Thymus (tissue), 11 donors: ENCODE data around the gene RSPH1. TPM values are rescaled to one million over a fixed set of nuclear protein-coding genes. Genes with fewer than 3 reads are reported as not detected.
A peak's percentile ranks its signal among the peaks of the same experiment; 100 is the strongest.

Source experiments
- DNase-seq, 9 donors: peaks; one replicate each; pipeline ENCODE4 v3.0.0-alpha.2; 2013; ENCODE audit warnings: low spot score in 9 of 9, low read depth in 6 of 9, missing footprints in 1 of 9
- H3K27ac ChIP-seq, 2 donors: one replicate each; pipeline ENCODE4 v1.5.1; 2013; ENCODE audit warnings: control low read depth in 1 of 2, low read depth in 1 of 2, low read length in 1 of 2, mild to moderate bottlenecking in 1 of 2, moderate library complexity in 1 of 2
- H3K27me3 ChIP-seq, 2 donors: one replicate each; pipeline ENCODE4 v1.5.1; 2013; ENCODE audit warnings: low read length in 1 of 2; ENCODE audit not compliant: control insufficient read depth in 2 of 2, insufficient read depth in 1 of 2
- H3K36me3 ChIP-seq, 2 donors: one replicate each; pipeline ENCODE4 v1.5.1; 2013; ENCODE audit warnings: low read length in 1 of 2, mild to moderate bottlenecking in 1 of 2, moderate library complexity in 1 of 2; ENCODE audit not compliant: control insufficient read depth in 2 of 2, insufficient read depth in 2 of 2
- H3K4me1 ChIP-seq, 2 donors: one replicate each; pipeline ENCODE4 v1.5.1; 2013; ENCODE audit warnings: low read length in 2 of 2; ENCODE audit not compliant: control insufficient read depth in 2 of 2, insufficient read depth in 2 of 2
- H3K4me3 ChIP-seq, 2 donors: one replicate each; pipeline ENCODE4 v1.5.1; 2013; ENCODE audit warnings: low read length in 2 of 2, control low read depth in 1 of 2, mild to moderate bottlenecking in 1 of 2
- H3K9me3 ChIP-seq, 2 donors: one replicate each; pipeline ENCODE4 v1.5.1; 2013; ENCODE audit warnings: low read length in 1 of 2, mild to moderate bottlenecking in 1 of 2; ENCODE audit not compliant: control insufficient read depth in 2 of 2, insufficient read depth in 1 of 2
- WGBS: extraction: QIAGEN DNeasy Blood & Tissue Kit; methylation state at CpG from one replicate; pipeline ENCODE4 v1.1.7; 2013; 5-methylcytosine and 5-hydroxymethylcytosine counted together
- polyA plus RNA-seq: library from polyadenylated mRNA; stranded (reverse); fragments of 200-250 nt; gene quantifications from one replicate; pipeline ENCODE4 v1.2.3, GENCODE V29; 2013
- total RNA-seq: library from RNA; stranded (reverse); fragments of 120-200 nt; gene quantifications from one replicate; pipeline ENCODE4 v1.2.4, GENCODE V29; 2013
- donor health status: healthy.

The RSPH1 gene
- total and polyA plus RNA-seq, 2 donors: 0.38 to 2.4 TPM

GRCh38 chr21:42427809-42428419, 68.1 kb downstream of the RSPH1 start:
- 96% methylated on average over 10 of the region's 10 CpGs for WGBS
- Histone ChIP-seq H3K27ac (no peak overlapping the region), H3K4me1 (peaks cover 38 to 44% of the 10 kb centered on the region in 2 donors), H3K9me3 (peaks cover 4 to 22% of the 10 kb centered on the region in 2 donors), H3K4me3 (no peak overlapping the region), H3K27me3 (no peaks in the 10 kb centered on the region), H3K36me3 (peaks cover 68 to 88% of the 10 kb centered on the region in 2 donors)
- no peak for DNase-seq

GRCh38 chr21:42426876-42427480, 69.0 kb downstream of the RSPH1 start:
- H3K9me3 ChIP-seq: peaks cover 0 to 18% of the 10 kb centered on the region in 2 donors
- H3K4me3 ChIP-seq: no peak overlapping the region
- DNase-seq: no peak
- WGBS: 98% methylated on average over 10 of the region's 10 CpGs
- no peak overlapping the region for H3K27ac ChIP-seq
- H3K4me1 ChIP-seq: peaks cover 46 to 52% of the 10 kb centered on the region in 2 donors
- H3K27me3 ChIP-seq: no peaks in the 10 kb centered on the region
- H3K36me3 ChIP-seq: peaks cover 61 to 88% of the 10 kb centered on the region in 2 donors

GRCh38 chr21:42426424-42426823, 69.6 kb downstream of the RSPH1 start:
- Histone ChIP-seq H3K4me3 (no peak overlapping the region), H3K9me3 (peaks cover 0 to 15% of the 10 kb centered on the region in 2 donors), H3K27me3 (no peaks in the 10 kb centered on the region), H3K4me1 (peaks cover 47 to 55% of the 10 kb centered on the region in 2 donors), H3K36me3 (peaks cover 56 to 86% of the 10 kb centered on the region in 2 donors), H3K27ac (no peak overlapping the region)
- WGBS: 89% methylated on average over 7 of the region's 7 CpGs
- DNase-seq: no peak

- Histone ChIP-seq H3K36me3 (peaks cover 51 to 86% of the 10 kb centered on the region in 2 donors), H3K9me3 (peaks cover 0 to 12% of the 10 kb centered on the region in 2 donors), H3K27ac (peak overlapping the region; percentile 96), H3K27me3 (no peaks in the 10 kb centered on the region), H3K4me3 (no peak overlapping the region), H3K4me1 (peaks cover 55 to 64% of the 10 kb centered on the region in 2 donors)
- WGBS: 22% methylated on average over 4 of the region's 4 CpGs
- peak in 1 of 9 donors; percentile 43 for DNase-seq
Measured at GRCh38 chr21:42425591-42425990, 70.4 kb downstream of the RSPH1 start.

GRCh38 chr21:42424914-42425541, 71.0 kb downstream of the RSPH1 start:
- Histone ChIP-seq H3K4me3 (peak overlapping the region in 1 of 2 donors; percentile 14), H3K27me3 (no peaks in the 10 kb centered on the region), H3K36me3 (peaks cover 48 to 86% of the 10 kb centered on the region in 2 donors), H3K27ac (peak overlapping the region; percentile 96), H3K4me1 (peaks cover 57 to 69% of the 10 kb centered on the region in 2 donors), H3K9me3 (peaks cover 0 to 9% of the 10 kb centered on the region in 2 donors)
- 5% methylated on average over 12 of the region's 12 CpGs for WGBS
- DNase-seq: peak in 6 of 9 donors; percentile 55 to 90 (median 72)

- H3K27me3 ChIP-seq: no peaks in the 10 kb centered on the region
- no peak for DNase-seq
Measured at GRCh38 chr21:42423685-42424084, 72.3 kb downstream of the RSPH1 start.

GRCh38 chr21:42423197-42423675, 72.8 kb downstream of the RSPH1 start:
- Histone ChIP-seq H3K4me3 (no peak overlapping the region), H3K27me3 (no peaks in the 10 kb centered on the region), H3K4me1 (peaks cover 57 to 70% of the 10 kb centered on the region in 2 donors), H3K36me3 (peaks cover 48 to 87% of the 10 kb centered on the region in 2 donors), H3K27ac (peak overlapping the region in 1 of 2 donors; percentile 96), H3K9me3 (peaks cover 0 to 11% of the 10 kb centered on the region in 2 donors)
- peak in 3 of 9 donors; percentile 48 to 77 (median 62) for DNase-seq
- 20% methylated on average over 10 of the region's 10 CpGs for WGBS

More at GRCh38 chr21:42423685-42424084, 72.3 kb downstream of the RSPH1 start:
- Histone ChIP-seq H3K9me3 (peaks cover 0 to 9% of the 10 kb centered on the region in 2 donors), H3K27ac (peak overlapping the region; percentile 96), H3K4me1 (peaks cover 57 to 70% of the 10 kb centered on the region in 2 donors), H3K36me3 (peaks cover 47 to 86% of the 10 kb centered on the region in 2 donors), H3K4me3 (no peak overlapping the region)
- WGBS: 90% methylated on average over 2 of the region's 2 CpGs
